Right lobe of liver (tissue), 4 donors: ENCODE data around the gene SULT4A1.

ENCODE experiments used
- CTCF ChIP-seq, 4 donors: fragments of 200-600 bp in 3 of 4; fragments of 450-650 bp in 1 of 4; IDR thresholded peaks; one replicate each; pipeline versions ENCODE4 v1.5.1 to v1.8.0; 2016 to 2022; ENCODE audit warnings: antibody characterized with exemption in 4 of 4, mild to moderate bottlenecking in 2 of 4
- POLR2A ChIP-seq: fragments of 450-650 bp; IDR thresholded peaks from one replicate; pipeline ENCODE4 v1.6.1; 2017; ENCODE audit warnings: antibody characterized with exemption, mild to moderate bottlenecking
- donor health status: DM: no; HTN: no; CAD: no.
- donor health status: DM: no; HTN: no; CAD: no.
- donor health status: DM: no; HTN: yes; CAD: no.

- TF ChIP-seq CTCF (IDR thresholded peaks at IDR 0.05) (no peak), POLR2A (no peak)
These were observed 30.0 kb upstream of the SULT4A1 start for GRCh38 chr22:43892183-43892894.
